ENCODE results near the gene C22orf31. TPM values are rescaled to one million over a fixed set of nuclear protein-coding genes. Genes with fewer than 3 reads are reported as not detected.

The C22orf31 gene
- total RNA-seq, 1 experiment from 2014 or later = not detected

DNA sequence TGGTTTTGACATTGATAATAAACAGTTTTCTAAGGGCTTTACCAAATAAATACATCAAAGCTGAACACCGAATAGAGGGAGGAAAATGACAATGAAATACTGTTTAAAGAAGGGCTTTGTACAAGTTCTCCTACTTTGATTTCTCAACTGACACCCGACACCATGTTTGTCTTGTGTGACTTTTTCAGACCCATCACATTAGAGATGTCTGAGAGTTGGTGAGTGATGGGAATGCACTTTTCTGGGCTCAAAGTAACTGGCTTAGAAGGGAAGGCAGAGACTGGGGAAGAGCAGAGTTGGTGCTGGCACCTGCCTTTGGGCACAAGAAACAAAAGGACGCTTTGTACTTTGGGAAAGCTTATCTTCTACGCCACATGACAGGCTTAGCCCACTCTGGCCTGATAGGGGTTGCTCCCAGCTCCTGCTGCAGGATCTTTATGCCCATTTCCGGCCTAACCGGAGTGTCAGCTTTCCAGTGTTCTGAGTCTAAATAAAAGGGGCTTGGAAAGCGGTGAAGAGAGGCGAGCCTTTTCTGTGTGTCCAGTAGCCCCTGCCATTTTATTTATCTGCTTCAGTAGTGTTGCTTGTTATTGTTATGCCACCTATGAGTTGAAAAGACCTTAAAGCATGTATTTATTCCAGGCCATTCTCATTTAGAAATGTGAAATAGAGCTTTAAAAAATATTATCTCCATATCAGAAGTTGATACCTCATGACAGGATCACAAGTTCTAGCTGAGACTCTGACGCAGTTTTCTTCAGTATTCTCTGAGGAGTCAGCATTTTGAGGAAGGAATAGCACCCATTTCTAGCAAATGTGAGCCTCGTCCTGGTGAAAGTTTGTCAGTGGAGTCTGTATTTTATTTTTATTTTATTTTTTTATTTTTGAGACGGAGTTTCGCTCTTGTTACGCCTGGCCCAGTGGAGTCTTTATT, 35.4 kb upstream of the C22orf31 start:
- intact Hi-C loops (cut with micrococcal nuclease; ENCODE audit: unreplicated experiment) (no loop called here), in situ Hi-C loops (cut with HindIII; ENCODE audit: low pct_unique_long_range_greater_than_20kb, low sequenced_read_pairs) (no loop called here)
- ATAC-seq (no peak), DNase-seq (ENCODE audit: low read depth, low spot score) (no peak)
- Histone ChIP-seq H3K36me3 (ENCODE audit: control insufficient read depth, insufficient read depth, low read length) (no peaks in the 10 kb centered on the region; the same call in 1 of the 2 replicates), H3K4me1 (ENCODE audit: control insufficient read depth, insufficient read depth, low read length) (no peaks in the 10 kb centered on the region), H3K27me3 (ENCODE audit: control insufficient read depth, insufficient read depth, low read length) (no peaks in the 10 kb centered on the region), H3K9me3 (ENCODE audit: control insufficient read depth, insufficient read depth, low read depth, low read length) (no peaks in the 10 kb centered on the region), H3K4me3 (ENCODE audit: low read depth in 2 of 2, low read length in 2 of 2) (no peak overlapping the region), H3K27ac (ENCODE audit: low read length) (no peak overlapping the region)
- ChIA-PET POLR2A (interaction anchor here (0.5 kb wide), 1 partner anchor 56 kb away, joined by 5 read pairs; no protein-coding TSS in a partner anchor), CTCF (no interaction called here)
- no TSS peak for BruUV-seq (replicated peaks)
- no peak for TF ChIP-seq POLR2AphosphoS5 (IDR thresholded peaks at IDR 0.05; ENCODE audit: low read depth, low read length)
- TF ChIP-seq TCF7L2 (IDR thresholded peaks at IDR 0.05; ENCODE audit: low read depth, low read length) = no peak
- no peak for TF ChIP-seq SIN3A (IDR thresholded peaks at IDR 0.05; ENCODE audit: borderline replicate concordance, insufficient read depth, low read depth, low read length)
- TF ChIP-seq, protein P1, sequence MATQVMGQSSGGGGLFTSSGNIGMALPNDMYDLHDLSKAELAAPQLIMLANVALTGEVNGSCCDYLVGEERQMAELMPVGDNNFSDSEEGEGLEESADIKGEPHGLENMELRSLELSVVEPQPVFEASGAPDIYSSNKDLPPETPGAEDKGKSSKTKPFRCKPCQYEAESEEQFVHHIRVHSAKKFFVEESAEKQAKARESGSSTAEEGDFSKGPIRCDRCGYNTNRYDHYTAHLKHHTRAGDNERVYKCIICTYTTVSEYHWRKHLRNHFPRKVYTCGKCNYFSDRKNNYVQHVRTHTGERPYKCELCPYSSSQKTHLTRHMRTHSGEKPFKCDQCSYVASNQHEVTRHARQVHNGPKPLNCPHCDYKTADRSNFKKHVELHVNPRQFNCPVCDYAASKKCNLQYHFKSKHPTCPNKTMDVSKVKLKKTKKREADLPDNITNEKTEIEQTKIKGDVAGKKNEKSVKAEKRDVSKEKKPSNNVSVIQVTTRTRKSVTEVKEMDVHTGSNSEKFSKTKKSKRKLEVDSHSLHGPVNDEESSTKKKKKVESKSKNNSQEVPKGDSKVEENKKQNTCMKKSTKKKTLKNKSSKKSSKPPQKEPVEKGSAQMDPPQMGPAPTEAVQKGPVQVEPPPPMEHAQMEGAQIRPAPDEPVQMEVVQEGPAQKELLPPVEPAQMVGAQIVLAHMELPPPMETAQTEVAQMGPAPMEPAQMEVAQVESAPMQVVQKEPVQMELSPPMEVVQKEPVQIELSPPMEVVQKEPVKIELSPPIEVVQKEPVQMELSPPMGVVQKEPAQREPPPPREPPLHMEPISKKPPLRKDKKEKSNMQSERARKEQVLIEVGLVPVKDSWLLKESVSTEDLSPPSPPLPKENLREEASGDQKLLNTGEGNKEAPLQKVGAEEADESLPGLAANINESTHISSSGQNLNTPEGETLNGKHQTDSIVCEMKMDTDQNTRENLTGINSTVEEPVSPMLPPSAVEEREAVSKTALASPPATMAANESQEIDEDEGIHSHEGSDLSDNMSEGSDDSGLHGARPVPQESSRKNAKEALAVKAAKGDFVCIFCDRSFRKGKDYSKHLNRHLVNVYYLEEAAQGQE (IDR thresholded peaks at IDR 0.05; ENCODE audit: insufficient read depth in 1 of 2, low read depth in 2 of 2, low read length in 1 of 2) = no peak
- no peak for TF ChIP-seq CTCF (IDR thresholded peaks at IDR 0.05)

- Histone ChIP-seq H3K27me3 (ENCODE audit: control insufficient read depth, insufficient read depth, low read length) (no peaks in the 10 kb centered on the region), H3K27ac (ENCODE audit: low read length) (no peak overlapping the region), H3K4me1 (ENCODE audit: control insufficient read depth, insufficient read depth, low read length) (no peaks in the 10 kb centered on the region), H3K4me3 (ENCODE audit: low read depth in 2 of 2, low read length in 2 of 2) (no peak overlapping the region), H3K36me3 (ENCODE audit: control insufficient read depth, insufficient read depth, low read length) (no peaks in the 10 kb centered on the region; the same call in 1 of the 2 replicates), H3K9me3 (ENCODE audit: control insufficient read depth, insufficient read depth, low read depth, low read length) (no peaks in the 10 kb centered on the region)
- no TSS peak for BruUV-seq (replicated peaks)
- no peak for DNase-seq (ENCODE audit: low read depth, low spot score)
- TF ChIP-seq POLR2AphosphoS5 (IDR thresholded peaks at IDR 0.05; ENCODE audit: low read depth, low read length) = no peak
- TF ChIP-seq CTCF (IDR thresholded peaks at IDR 0.05) = no peak
- no peak for TF ChIP-seq SIN3A (IDR thresholded peaks at IDR 0.05; ENCODE audit: borderline replicate concordance, insufficient read depth, low read depth, low read length)
- TF ChIP-seq TCF7L2 (IDR thresholded peaks at IDR 0.05; ENCODE audit: low read depth, low read length) = no peak
- TF ChIP-seq, protein P1 (IDR thresholded peaks at IDR 0.05; ENCODE audit: insufficient read depth in 1 of 2, low read depth in 2 of 2, low read length in 1 of 2) = no peak
- CTCF ChIA-PET = no interaction called here
- in situ Hi-C loops (cut with HindIII; ENCODE audit: low pct_unique_long_range_greater_than_20kb, low sequenced_read_pairs) (no loop called here), intact Hi-C loops (cut with micrococcal nuclease; ENCODE audit: unreplicated experiment) (no loop called here)
- no peak for ATAC-seq
- POLR2A ChIA-PET = interaction anchor here (0.5 kb wide), 1 partner anchor 701 kb away, joined by 4 read pairs; no protein-coding TSS in a partner anchor
These were observed 33.8 kb upstream of the C22orf31 start for GRCh38 chr22:29095459-29095858.

Data from Panc1 (cell line).